Body of pancreas (tissue), 4 donors: ENCODE measurements around the gene KAT6B. TPM values are rescaled to one million over a fixed set of nuclear protein-coding genes. Genes with fewer than 3 reads are reported as not detected.
A peak's percentile ranks its signal among the peaks of the same experiment; 100 is the strongest.

ENCODE experiments used
- ATAC-seq: fragments of 150-250 bp; one replicate; pipeline ENCODE4 v1.9.1; 2016
- DNase-seq, 4 donors: peaks; one replicate each; pipeline ENCODE4 v3.0.0-alpha.2; 2019
- H3K27ac ChIP-seq, 4 donors: fragments of 200-600 bp; sonication (generic); 1 replicate in 3 of 4; 2 replicates in 1 of 4; pipeline versions ENCODE4 v1.5.1 to v1.6.1; 2016 to 2019; ENCODE audit warnings: mild to moderate bottlenecking in 1 of 4, mixed read lengths in 1 of 4, moderate library complexity in 1 of 4
- H3K27me3 ChIP-seq, 2 donors: fragments of 200-600 bp; sonication (generic); one replicate each; pipeline ENCODE4 v1.6.0; 2016; ENCODE audit warnings: mild to moderate bottlenecking in 1 of 2
- H3K36me3 ChIP-seq, 2 donors: fragments of 200-600 bp; sonication (generic); replicated peaks in 1 of 2; 2 replicates each; pipeline ENCODE4 v1.5.1; 2016; ENCODE audit warnings: low read depth in 2 of 2; ENCODE audit not compliant: insufficient read depth in 1 of 2
- H3K4me1 ChIP-seq: fragments of 200-600 bp; sonication (generic); one replicate; pipeline ENCODE4 v1.6.0; 2016
- H3K4me3 ChIP-seq, 2 donors: fragments of 200-600 bp; sonication (generic); 1 replicate in 1 of 2; 2 replicates in 1 of 2; pipeline ENCODE4 v1.5.1; 2016 to 2019
- H3K9me3 ChIP-seq, 3 donors: fragments of 200-600 bp; sonication (generic); 1 replicate in 2 of 3; 2 replicates in 1 of 3; pipeline ENCODE4 v1.5.1; 2016
- CTCF ChIP-seq, 7 experiments: fragments of 450-650 bp in 4 of 7; fragments of 200-600 bp in 3 of 7; sonication (generic) in 3 of 7; IDR thresholded peaks; one replicate each; pipeline ENCODE4 v1.5.1; 2016 to 2019; ENCODE audit warnings: antibody characterized with exemption in 7 of 7
- POLR2A ChIP-seq, 3 donors: fragments of 450-650 bp; IDR thresholded peaks; one replicate each; pipeline ENCODE4 v1.6.1; 2016; ENCODE audit warnings: antibody characterized with exemption in 3 of 3, mild to moderate bottlenecking in 2 of 3
- WGBS, 2 donors: methylation state at CpG; one replicate each; pipeline ENCODE4 v1.1.5; 2017; 5-methylcytosine and 5-hydroxymethylcytosine counted together
- intact Hi-C: fragments of 100-400 bp; cut with DNase I; formaldehyde crosslinking; loops from one replicate; pipeline ENCODE4 v1.15.1; 2023
- total RNA-seq, 2 donors: library from RNA; depleted of rRNA; stranded (reverse); fragments of >200 nt; gene quantifications; one replicate each; pipeline ENCODE4 v1.1.0, GENCODE V29; 2016

The KAT6B gene
- total RNA-seq, 2 donors from 2014 or later = 39.9 to 45.9 TPM

- intact Hi-C loops = no loop called here
- Histone ChIP-seq H3K4me1 (peaks cover 62% of the 10 kb centered on the region), H3K36me3 (no peaks in the 10 kb centered on the region), H3K27me3 (no peaks in the 10 kb centered on the region), H3K4me3 (peak overlapping the region; percentile 67 to 86), H3K9me3 (no peaks in the 10 kb centered on the region), H3K27ac (peak overlapping the region; percentile 73 to 98 (median 86))
- DNase-seq (peak; percentile 17 to 34 (median 30)), ATAC-seq (no peak)
- TF ChIP-seq POLR2A (IDR thresholded peaks at IDR 0.05) = no peak
- WGBS, 2 donors = 3 to 12% methylated on average over 14 to 42 of the region's 43 CpGs
Observed at GRCh38 chr10:74824900-74825370, 1.5 kb upstream of the KAT6B start.

GRCh38 chr10:74825371-74826141, 844 bp upstream of the KAT6B start:
- TF ChIP-seq CTCF (IDR thresholded peaks at IDR 0.05) (no peak), POLR2A (IDR thresholded peaks at IDR 0.05) (peak in 1 of 3 donors; percentile 12)
- no peaks in the 10 kb centered on the region for H3K36me3 ChIP-seq
- DNase-seq (peak in 2 of 4 donors; percentile 56 to 61), ATAC-seq (peak; percentile 22)
- peak overlapping the region; percentile 67 to 86 for H3K4me3 ChIP-seq
- WGBS, 2 donors = 0% methylated on average over 10 to 41 of the region's 89 CpGs
- H3K27me3 ChIP-seq = no peaks in the 10 kb centered on the region
- H3K4me1 ChIP-seq = peaks cover 62% of the 10 kb centered on the region
- no peaks in the 10 kb centered on the region for H3K9me3 ChIP-seq
- H3K27ac ChIP-seq = peak overlapping the region; percentile 73 to 98 (median 86)
- intact Hi-C loops = no loop called here

- Histone ChIP-seq H3K9me3 (no peaks in the 10 kb centered on the region), H3K27ac (peak overlapping the region; percentile 55 to 100 (median 83)), H3K27me3 (no peaks in the 10 kb centered on the region), H3K36me3 (no peaks in the 10 kb centered on the region), H3K4me3 (peak overlapping the region; percentile 15 to 43), H3K4me1 (peaks cover 64% of the 10 kb centered on the region)
- TF ChIP-seq CTCF (IDR thresholded peaks at IDR 0.05) = no peak
- no peak for TF ChIP-seq POLR2A (IDR thresholded peaks at IDR 0.05)
- intact Hi-C loops = no loop called here
- 4% methylated on average over 11 to 16 of the region's 17 CpGs for WGBS, 2 donors
- ATAC-seq (no peak), DNase-seq (no peak)
Observed at GRCh38 chr10:74827045-74827441, 643 bp downstream of the KAT6B start.

GRCh38 chr10:74827694-74828093, 1.3 kb downstream of the KAT6B start:
- no peak for TF ChIP-seq CTCF (IDR thresholded peaks at IDR 0.05)
- no peak for TF ChIP-seq POLR2A (IDR thresholded peaks at IDR 0.05)
- peak overlapping the region in 1 of 2 donors; percentile 15 for H3K4me3 ChIP-seq
- DNase-seq (no peak), ATAC-seq (no peak)
- no peaks in the 10 kb centered on the region for H3K27me3 ChIP-seq
- no peaks in the 10 kb centered on the region for H3K9me3 ChIP-seq
- 82 to 83% methylated on average over 7 of the region's 7 CpGs for WGBS, 2 donors
- H3K36me3 ChIP-seq = no peaks in the 10 kb centered on the region
- H3K4me1 ChIP-seq = peaks cover 62% of the 10 kb centered on the region
- intact Hi-C loops = no loop called here
- H3K27ac ChIP-seq = peak overlapping the region; percentile 55 to 100 (median 83)

DNA sequence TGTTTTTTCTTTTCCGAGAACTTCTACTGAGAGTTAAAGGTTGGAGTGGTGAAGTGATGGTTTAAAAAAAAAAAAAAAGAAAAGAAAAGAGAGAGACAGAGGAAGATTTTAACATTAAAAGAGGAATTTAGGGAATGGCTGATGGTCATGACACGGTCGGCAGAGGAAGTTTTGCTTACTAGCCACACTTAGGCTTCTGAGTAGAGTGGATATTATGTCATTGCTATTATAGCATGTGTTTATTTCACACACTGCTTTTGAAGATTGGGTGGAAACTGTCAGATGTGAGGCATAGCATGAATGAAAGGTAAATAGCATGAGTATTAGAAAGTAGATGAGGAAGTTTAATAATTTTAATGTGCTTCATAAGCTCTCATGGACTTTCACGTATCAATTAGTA, 2.5 kb downstream of the KAT6B start:
- intact Hi-C loops = no loop called here
- Histone ChIP-seq H3K36me3 (no peaks in the 10 kb centered on the region), H3K27me3 (no peaks in the 10 kb centered on the region), H3K4me3 (no peak overlapping the region), H3K9me3 (no peaks in the 10 kb centered on the region), H3K27ac (peak overlapping the region in 3 of 4 donors; percentile 60 to 98 (median 77)), H3K4me1 (peaks cover 66% of the 10 kb centered on the region)
- peak in 3 of 4 donors; percentile 25 to 43 (median 40) for DNase-seq
- ATAC-seq = no peak
- TF ChIP-seq CTCF (IDR thresholded peaks at IDR 0.05) = no peak
- TF ChIP-seq POLR2A (IDR thresholded peaks at IDR 0.05) = peak in 1 of 3 donors; percentile 39
- WGBS, 2 donors = 37 to 40% methylated on average over 4 of the region's 4 CpGs
